ENCODE results near the gene GRAMD2B.

GRCh38 chr5:126400621-126401251 lies 22.5 kb upstream of the GRAMD2B start:
- no peak for TF ChIP-seq CTCF (IDR thresholded peaks at IDR 0.05)
- TF ChIP-seq EP300 (IDR thresholded peaks at IDR 0.05) = no peak
- no peak for TF ChIP-seq POLR2AphosphoS5 (IDR thresholded peaks at IDR 0.05)
